Middle frontal gyrus (tissue), 1 donor: ENCODE measurements around the gene IL31RA.

Source experiments
- DNase-seq: peaks from one replicate; pipeline ENCODE4 v3.0.0-alpha.2; 2015; ENCODE audit warnings: low spot score; ENCODE audit errors: extremely low spot score

IL31RA gene

GRCh38 chr5:55900776-55901175 lies 49.6 kb downstream of the IL31RA start:
- DNase-seq, result no peak

- DNase-seq, result no peak
These were observed 51.5 kb downstream of the IL31RA start for GRCh38 chr5:55902696-55903095.

GRCh38 chr5:55903121-55903701 lies 52.1 kb downstream of the IL31RA start:
- DNase-seq, result no peak

- no peak for DNase-seq
These were observed 53.0 kb downstream of the IL31RA start for GRCh38 chr5:55904152-55904551.

GRCh38 chr5:55905251-55905650 lies 54.1 kb downstream of the IL31RA start:
- DNase-seq, result no peak

GRCh38 chr5:55907927-55908326 lies 56.8 kb downstream of the IL31RA start:
- DNase-seq, result no peak

- DNase-seq, result no peak
These were observed 57.6 kb downstream of the IL31RA start for GRCh38 chr5:55908804-55909203.

GRCh38 chr5:55911784-55912653 lies 60.9 kb downstream of the IL31RA start:
- DNase-seq, result no peak

- DNase-seq, result no peak
These were observed 62.6 kb downstream of the IL31RA start for GRCh38 chr5:55913466-55914413.

GRCh38 chr5:55914971-55915370 lies 63.8 kb downstream of the IL31RA start:
- DNase-seq, result no peak

- DNase-seq, result no peak
These were observed 64.6 kb downstream of the IL31RA start for GRCh38 chr5:55915783-55916182.

- DNase-seq, result no peak
These were observed 65.8 kb downstream of the IL31RA start for GRCh38 chr5:55916986-55917385.

- DNase-seq, result no peak
These were observed 66.4 kb downstream of the IL31RA start for GRCh38 chr5:55917402-55918086.

GRCh38 chr5:55918087-55919035 lies 67.2 kb downstream of the IL31RA start:
- DNase-seq, result no peak

GRCh38 chr5:55919625-55920024 lies 68.5 kb downstream of the IL31RA start:
- no peak for DNase-seq

GRCh38 chr5:55920784-55921183 lies 69.6 kb downstream of the IL31RA start:
- DNase-seq, result no peak

- no peak for DNase-seq
These were observed 70.5 kb downstream of the IL31RA start for GRCh38 chr5:55921617-55922016.

GRCh38 chr5:55923177-55923771 lies 72.1 kb downstream of the IL31RA start:
- DNase-seq, result no peak

GRCh38 chr5:55923865-55924500 lies 72.8 kb downstream of the IL31RA start:
- no peak for DNase-seq
